ENCODE measurements around the gene NOP14. TPM values are rescaled to one million over a fixed set of nuclear protein-coding genes. Genes with fewer than 3 reads are reported as not detected.

Gene NOP14
- total RNA-seq, 1 donor from 2014 or later: 28.5 TPM

GRCh38 chr4:2914256-2915126 is 48.7 kb downstream of the NOP14 start:
- Mint-ChIP-seq H3K27ac (no peak overlapping the region), H3K9me3 (peaks cover 22% of the 10 kb centered on the region), H3K27me3 (ENCODE audit: low read depth) (no peaks in the 10 kb centered on the region), H3K4me1 (no peaks in the 10 kb centered on the region), H3K36me3 (peaks cover 60% of the 10 kb centered on the region), H3K4me3 (no peak overlapping the region)
- no peak for TF ChIP-seq CTCF (IDR thresholded peaks at IDR 0.05; ENCODE audit: unreplicated experiment)
- DNase-seq (ENCODE audit: low spot score in 2 of 2, unreplicated experiment in 2 of 2): no peak

DNA sequence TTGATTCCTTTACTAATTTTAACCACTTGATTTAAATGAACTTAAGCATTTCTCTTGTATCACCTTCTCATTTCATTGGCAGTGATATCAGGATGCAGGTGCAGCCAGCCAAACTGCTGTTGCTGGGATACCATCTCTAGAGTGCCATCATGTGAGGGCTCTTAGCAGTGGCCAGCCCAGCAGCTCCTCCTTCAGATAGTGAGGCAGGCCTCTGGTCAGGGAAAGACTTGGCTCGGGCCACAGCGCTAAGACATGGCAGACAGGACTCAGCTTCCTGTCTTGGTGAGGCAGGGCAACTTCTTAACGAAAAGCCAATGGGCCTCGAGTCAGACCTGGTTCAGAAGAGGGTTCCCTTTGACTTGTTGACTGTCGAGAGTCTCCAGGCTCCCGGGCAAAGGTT is 50.0 kb downstream of the NOP14 start:
- Mint-ChIP-seq H3K4me3 (no peak overlapping the region), H3K9me3 (peaks cover 14% of the 10 kb centered on the region), H3K4me1 (no peaks in the 10 kb centered on the region), H3K27ac (no peak overlapping the region), H3K36me3 (peaks cover 57% of the 10 kb centered on the region), H3K27me3 (ENCODE audit: low read depth) (no peaks in the 10 kb centered on the region)
- no peak for TF ChIP-seq CTCF (IDR thresholded peaks at IDR 0.05; ENCODE audit: unreplicated experiment)
- DNase-seq (ENCODE audit: low spot score in 2 of 2, unreplicated experiment in 2 of 2): no peak

- Mint-ChIP-seq H3K9me3 (peaks cover 3% of the 10 kb centered on the region), H3K4me3 (no peak overlapping the region), H3K27ac (no peak overlapping the region), H3K36me3 (peaks cover 53% of the 10 kb centered on the region), H3K4me1 (no peaks in the 10 kb centered on the region), H3K27me3 (ENCODE audit: low read depth) (no peaks in the 10 kb centered on the region)
- no peak for TF ChIP-seq CTCF (IDR thresholded peaks at IDR 0.05; ENCODE audit: unreplicated experiment)
- no peak for DNase-seq (ENCODE audit: low spot score in 2 of 2, unreplicated experiment in 2 of 2)
Measured at GRCh38 chr4:2911868-2912267, 51.3 kb downstream of the NOP14 start.

GRCh38 chr4:2910409-2910808 is 52.8 kb downstream of the NOP14 start:
- Mint-ChIP-seq H3K27ac (no peak overlapping the region), H3K4me3 (no peak overlapping the region), H3K27me3 (ENCODE audit: low read depth) (no peaks in the 10 kb centered on the region), H3K36me3 (peaks cover 48% of the 10 kb centered on the region), H3K9me3 (no peaks in the 10 kb centered on the region), H3K4me1 (no peaks in the 10 kb centered on the region)
- no peak for DNase-seq (ENCODE audit: low spot score in 2 of 2, unreplicated experiment in 2 of 2)
- no peak for TF ChIP-seq CTCF (IDR thresholded peaks at IDR 0.05; ENCODE audit: unreplicated experiment)

DNA sequence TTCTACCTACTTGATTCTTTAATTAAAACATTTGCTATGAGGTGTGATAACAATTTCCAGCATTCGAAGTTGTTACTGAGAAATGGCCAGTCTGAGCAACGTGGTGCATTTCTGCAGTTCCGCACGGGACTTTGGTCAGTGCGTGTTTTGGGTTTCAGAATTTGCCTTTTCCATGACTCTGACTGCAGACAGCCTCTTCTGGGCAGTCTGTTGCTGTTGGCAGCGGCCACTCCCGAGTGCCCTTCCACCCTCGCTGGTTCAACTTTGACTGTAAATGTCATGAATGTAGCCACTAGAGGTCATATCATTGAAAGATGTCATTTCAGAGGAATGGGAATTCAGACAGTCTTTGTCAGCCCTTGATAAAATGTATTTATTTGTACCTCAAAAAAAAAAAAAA is 53.6 kb downstream of the NOP14 start:
- DNase-seq (ENCODE audit: low spot score in 2 of 2, unreplicated experiment in 2 of 2): no peak
- Mint-ChIP-seq H3K27ac (no peak overlapping the region), H3K36me3 (peaks cover 45% of the 10 kb centered on the region), H3K4me3 (no peak overlapping the region), H3K4me1 (no peaks in the 10 kb centered on the region), H3K9me3 (no peaks in the 10 kb centered on the region), H3K27me3 (ENCODE audit: low read depth) (no peaks in the 10 kb centered on the region)
- no peak for TF ChIP-seq CTCF (IDR thresholded peaks at IDR 0.05; ENCODE audit: unreplicated experiment)

Data from mesothelial cell of epicardium (in vitro differentiated cells).